CD14-positive monocyte (primary cell): ENCODE results near the gene TFPI. TPM values are rescaled to one million over a fixed set of nuclear protein-coding genes. Genes with fewer than 3 reads are reported as not detected.

ENCODE experiments used
- DNase-seq, 3 donors: peaks; one replicate each; pipeline ENCODE4 v3.0.0-alpha.2; 2011 to 2022
- H2AFZ ChIP-seq: 2 replicates; pipeline ENCODE4 v1.6.0; 2012; ENCODE audit warnings: mild to moderate bottlenecking, low read depth, low read length, inconsistent platforms; ENCODE audit not compliant: insufficient read depth, poor library complexity, severe bottlenecking
- H3K27ac ChIP-seq, 2 donors: 1 replicate in 1 of 2; 2 replicates in 1 of 2; pipeline ENCODE4 v1.5.1; 2012 to 2013; ENCODE audit warnings: low read length in 2 of 2, control low read depth in 1 of 2, inconsistent platforms in 1 of 2, low read depth in 1 of 2, mild to moderate bottlenecking in 1 of 2
- H3K27me3 ChIP-seq, 2 donors: one replicate each; pipeline versions ENCODE4 v1.6.0 to v1.6.1; 2011 to 2013; ENCODE audit warnings: low read length in 2 of 2; ENCODE audit not compliant: control insufficient read depth in 2 of 2, insufficient read depth in 2 of 2
- H3K36me3 ChIP-seq, 2 donors: replicated peaks in 1 of 2; 1 replicate in 1 of 2; 2 replicates in 1 of 2; pipeline versions ENCODE4 v1.5.1 to v1.6.1; 2012 to 2013; ENCODE audit warnings: low read length in 2 of 2, control low read depth in 1 of 2, inconsistent platforms in 1 of 2, mild to moderate bottlenecking in 1 of 2; ENCODE audit not compliant: insufficient read depth in 2 of 2, control insufficient read depth in 1 of 2
- H3K4me1 ChIP-seq, 2 donors: 1 replicate in 1 of 2; 2 replicates in 1 of 2; pipeline versions ENCODE4 v1.5.1 to v1.6.1; 2012 to 2013; ENCODE audit warnings: low read length in 2 of 2, control low read depth in 1 of 2, inconsistent platforms in 1 of 2, mild to moderate bottlenecking in 1 of 2, moderate library complexity in 1 of 2; ENCODE audit not compliant: insufficient read depth in 2 of 2, control insufficient read depth in 1 of 2
- H3K4me2 ChIP-seq: replicated peaks from 2 replicates; pipeline ENCODE3; 2012; ENCODE audit warnings: low read length, moderate library complexity, mild to moderate bottlenecking; ENCODE audit not compliant: poor library complexity, severe bottlenecking; ENCODE audit errors: extremely low read depth
- H3K4me3 ChIP-seq, 3 experiments: fragments of 200-600 bp in 1 of 3; sonication (generic) in 1 of 3; replicated peaks in 1 of 3; 1 replicate in 2 of 3; 2 replicates in 1 of 3; pipeline ENCODE4 v1.5.1; 2011 to 2013; ENCODE audit warnings: low read length in 3 of 3, mild to moderate bottlenecking in 3 of 3, control low read depth in 2 of 3, low read depth in 2 of 3, inconsistent platforms in 1 of 3, moderate library complexity in 1 of 3
- H3K79me2 ChIP-seq: 2 replicates; pipeline ENCODE4 v1.6.0; 2012; ENCODE audit warnings: mild to moderate bottlenecking, control low read depth, inconsistent platforms, low read length, moderate library complexity; ENCODE audit not compliant: insufficient read depth
- H3K9ac ChIP-seq: 2 replicates; pipeline ENCODE4 v1.6.0; 2017; ENCODE audit warnings: low read length, mild to moderate bottlenecking; ENCODE audit not compliant: insufficient read depth, poor library complexity, severe bottlenecking
- H3K9me3 ChIP-seq, 2 donors: replicated peaks in 1 of 2; 1 replicate in 1 of 2; 2 replicates in 1 of 2; pipeline versions ENCODE4 v1.5.1 to v1.6.1; 2012 to 2013; ENCODE audit warnings: low read length in 2 of 2, control low read depth in 1 of 2; ENCODE audit not compliant: control insufficient read depth in 1 of 2, insufficient read depth in 1 of 2
- H4K20me1 ChIP-seq: 2 replicates; pipeline ENCODE4 v1.6.0; 2012; ENCODE audit warnings: mild to moderate bottlenecking, low read length, control low read depth, moderate library complexity; ENCODE audit not compliant: insufficient read depth
- H3K27ac Mint-ChIP-seq, 7 donors: one replicate each; pipeline ENCODE4 v1.8.0; 2020; ENCODE audit warnings: mild to moderate bottlenecking in 7 of 7, mixed read lengths in 7 of 7, moderate library complexity in 6 of 7, inconsistent platforms in 2 of 7
- H3K27me3 Mint-ChIP-seq, 3 donors: one replicate each; pipeline ENCODE4 v1.8.0; 2021 to 2022; ENCODE audit warnings: low read depth in 3 of 3, mild to moderate bottlenecking in 3 of 3, mixed read lengths in 3 of 3, moderate library complexity in 3 of 3, inconsistent platforms in 1 of 3
- H3K36me3 Mint-ChIP-seq, 2 donors: one replicate each; pipeline ENCODE4 v1.8.0; 2020; ENCODE audit warnings: mixed read lengths in 2 of 2, inconsistent platforms in 1 of 2, mild to moderate bottlenecking in 1 of 2
- H3K4me1 Mint-ChIP-seq: one replicate; pipeline ENCODE4 v1.8.0; 2020; ENCODE audit warnings: mild to moderate bottlenecking, mixed read lengths
- H3K4me3 Mint-ChIP-seq, 2 donors: one replicate each; pipeline ENCODE4 v1.8.0; 2020; ENCODE audit warnings: mild to moderate bottlenecking in 2 of 2, mixed read lengths in 2 of 2, moderate library complexity in 1 of 2
- H3K9me3 Mint-ChIP-seq, 7 donors: one replicate each; pipeline ENCODE4 v1.8.0; 2020 to 2022; ENCODE audit warnings: mixed read lengths in 7 of 7, mild to moderate bottlenecking in 6 of 7, moderate library complexity in 6 of 7, inconsistent platforms in 2 of 7
- CTCF ChIP-seq: fragments of 200-600 bp; IDR thresholded peaks from one replicate; pipeline ENCODE4 v1.8.0; 2022; ENCODE audit warnings: antibody characterized with exemption, mild to moderate bottlenecking
- WGBS: methylation state at CpG from one replicate; pipeline ENCODE4 v1.1.5; 2013; ENCODE audit warnings: missing lambda C conversion rate; ENCODE audit not compliant: insufficient coverage; 5-methylcytosine and 5-hydroxymethylcytosine counted together
- intact Hi-C, 2 donors: fragments of 100-400 bp; cut with micrococcal nuclease; formaldehyde crosslinking; loops; one replicate each; pipeline versions ENCODE4 v1.15.0 to v1.15.1; 2023
- polyA plus RNA-seq, 3 donors: library from polyadenylated mRNA; depleted of rRNA in 1 of 3; unstranded in 2 of 3; stranded (reverse) in 1 of 3; fragments of 300-500 nt in 2 of 3; fragments of >200 nt in 1 of 3; fragmentation: Illumina TruSeq in 2 of 3; gene quantifications; 1 replicate in 2 of 3; 2 replicates in 1 of 3; pipeline ENCODE4 v1.2.3, GENCODE V29; 2012 to 2021

TFPI gene
- polyA plus RNA-seq, 3 donors, result 0.46 TPM; not detected in 2

- Mint-ChIP-seq H3K4me1 (no peaks in the 10 kb centered on the region), H3K4me3 (no peak overlapping the region)
- intact Hi-C loops, result no loop called here
These were observed 58.9 kb downstream of the TFPI start for GRCh38 chr2:187495324-187495723.

GRCh38 chr2:187493877-187494568, 60.2 kb downstream of the TFPI start:
- H3K9me3 ChIP-seq, result peaks cover 0 to 5% of the 10 kb centered on the region in 2 donors
- DNase-seq, result no peak
- H3K27me3 Mint-ChIP-seq, result no peaks in the 10 kb centered on the region

More at GRCh38 chr2:187495324-187495723, 58.9 kb downstream of the TFPI start:
- H3K9me3 Mint-ChIP-seq, result peaks cover 4 to 14% (median 10%) of the 10 kb centered on the region in 7 donors
- Histone ChIP-seq H3K36me3 (no peaks in the 10 kb centered on the region), H3K27ac (no peak overlapping the region), H3K9ac (no peak overlapping the region), H3K9me3 (peaks cover 0 to 5% of the 10 kb centered on the region in 2 donors), H3K79me2 (no peaks in the 10 kb centered on the region), H3K4me1 (no peaks in the 10 kb centered on the region), H4K20me1 (no peaks in the 10 kb centered on the region), H3K27me3 (no peaks in the 10 kb centered on the region), H3K4me2 (no peak overlapping the region), H2AFZ (no peak overlapping the region), H3K4me3 (no peak overlapping the region)
- WGBS, result no CpG with 5 or more reads among the region's 1 CpG
- no peak for TF ChIP-seq CTCF
- no peaks in the 10 kb centered on the region for H3K27me3 Mint-ChIP-seq
- H3K27ac Mint-ChIP-seq, result no peak overlapping the region
- no peaks in the 10 kb centered on the region for H3K36me3 Mint-ChIP-seq
- no peak for DNase-seq

More at GRCh38 chr2:187493877-187494568, 60.2 kb downstream of the TFPI start:
- Mint-ChIP-seq H3K4me3 (no peak overlapping the region), H3K36me3 (no peaks in the 10 kb centered on the region), H3K27ac (no peak overlapping the region), H3K4me1 (no peaks in the 10 kb centered on the region), H3K9me3 (peaks cover 4 to 14% (median 10%) of the 10 kb centered on the region in 7 donors)
- intact Hi-C loops, result no loop called here
- Histone ChIP-seq H3K9ac (no peak overlapping the region), H3K27me3 (no peaks in the 10 kb centered on the region), H3K4me3 (no peak overlapping the region), H3K4me2 (no peak overlapping the region), H2AFZ (no peak overlapping the region), H3K79me2 (no peaks in the 10 kb centered on the region), H4K20me1 (no peaks in the 10 kb centered on the region), H3K4me1 (no peaks in the 10 kb centered on the region), H3K27ac (no peak overlapping the region), H3K36me3 (no peaks in the 10 kb centered on the region)
- no CpG with 5 or more reads among the region's 3 CpGs for WGBS
- TF ChIP-seq CTCF, result no peak
